Keratinocyte (primary cell): ENCODE results near the gene GSK3A. TPM values are rescaled to one million over a fixed set of nuclear protein-coding genes. Genes with fewer than 3 reads are reported as not detected.

Experiments
- DNase-seq: peaks from one replicate; pipeline ENCODE4 v3.0.0-alpha.2; 2011; ENCODE audit warnings: low read depth, missing footprints, low spot score
- FAIRE-seq: peaks from 2 replicates; lab custom pipeline; 2011; peaks lifted over from hg19 to GRCh38; lab: Jason Lieb, UNC
- H2AFZ ChIP-seq: 2 replicates; pipeline ENCODE4 v1.6.0; 2012; ENCODE audit warnings: low read length, control low read depth, inconsistent platforms; ENCODE audit not compliant: control insufficient read depth
- H3K27ac ChIP-seq: 2 replicates; pipeline ENCODE4 v1.5.1; 2011; ENCODE audit warnings: low read length; ENCODE audit not compliant: control insufficient read depth, insufficient read depth
- H3K27me3 ChIP-seq: 3 replicates; pipeline ENCODE4 v1.6.0; 2011; ENCODE audit warnings: low read length; ENCODE audit not compliant: control insufficient read depth, insufficient read depth; ENCODE audit errors: extremely low read depth
- H3K36me3 ChIP-seq, 2 experiments: 2 replicates in 1 of 2; 3 replicates in 1 of 2; pipeline ENCODE4 v1.5.1; 2011; ENCODE audit warnings: low read length in 2 of 2, mild to moderate bottlenecking in 1 of 2; ENCODE audit not compliant: control insufficient read depth in 2 of 2, insufficient read depth in 2 of 2; ENCODE audit errors: extremely low read depth in 1 of 2
- H3K4me1 ChIP-seq: 3 replicates; pipeline ENCODE4 v1.5.1; 2011; ENCODE audit warnings: low read length; ENCODE audit not compliant: control insufficient read depth, insufficient read depth; ENCODE audit errors: extremely low read depth
- H3K4me2 ChIP-seq: 3 replicates; pipeline ENCODE4 v1.6.0; 2011; ENCODE audit warnings: low read depth, low read length; ENCODE audit not compliant: control insufficient read depth, insufficient read depth; ENCODE audit errors: extremely low read depth
- H3K4me3 ChIP-seq, 3 experiments: fragments of 200-600 bp in 1 of 3; sonication (generic) in 1 of 3; 2 replicates in 2 of 3; 3 replicates in 1 of 3; pipeline ENCODE4 v1.5.1; 2011 to 2016; ENCODE audit warnings: low read length in 3 of 3, mild to moderate bottlenecking in 3 of 3, control low read depth in 2 of 3, inconsistent platforms in 1 of 3, low read depth in 1 of 3, mixed read lengths in 1 of 3, mixed run types in 1 of 3, moderate library complexity in 1 of 3; ENCODE audit not compliant: control insufficient read depth in 2 of 3, insufficient read depth in 2 of 3; ENCODE audit errors: extremely low read depth in 1 of 3
- H3K79me2 ChIP-seq: 2 replicates; pipeline ENCODE4 v1.6.0; 2012; ENCODE audit warnings: low read length; ENCODE audit not compliant: control insufficient read depth, insufficient read depth
- H3K9ac ChIP-seq: 3 replicates; pipeline ENCODE4 v1.6.0; 2011; ENCODE audit warnings: low read length; ENCODE audit not compliant: control insufficient read depth, insufficient read depth; ENCODE audit errors: extremely low read depth
- H3K9me1 ChIP-seq: 3 replicates; pipeline ENCODE4 v1.6.0; 2011; ENCODE audit warnings: low read length; ENCODE audit not compliant: control insufficient read depth, insufficient read depth; ENCODE audit errors: extremely low read depth
- H3K9me3 ChIP-seq: 2 replicates; pipeline ENCODE4 v1.5.1; 2012; ENCODE audit warnings: low read depth, low read length; ENCODE audit not compliant: control insufficient read depth
- H4K20me1 ChIP-seq: 3 replicates; pipeline ENCODE4 v1.6.0; 2011; ENCODE audit warnings: low read length; ENCODE audit not compliant: control insufficient read depth, insufficient read depth; ENCODE audit errors: extremely low read depth
- EZH2 ChIP-seq: IDR thresholded peaks from one replicate; pipeline ENCODE4 v1.6.1; 2012; ENCODE audit warnings: inconsistent platforms, mild to moderate bottlenecking, low read length, moderate library complexity
- dilution Hi-C: fragments of 300-500 bp; cut with MboI; formaldehyde crosslinking; loops from one replicate; pipeline ENCODE4 v1.7.0; 2020; ENCODE audit warnings: low sequenced_read_pairs; ENCODE audit not compliant: extremely low pct_ligation_motif_present
- polyA plus RNA-seq, 5 experiments: library from polyadenylated mRNA; depleted of rRNA in 3 of 5; stranded (reverse) in 3 of 5; stranded (forward) in 1 of 5; unstranded in 1 of 5; fragments of >200 nt; gene quantifications; 1 replicate in 1 of 5; 2 replicates in 3 of 5; 3 replicates in 1 of 5; pipeline versions ENCODE4 v1.2.1 to v1.2.3, GENCODE V29; 2011 to 2012; ENCODE audit warnings: missing spikeins in 2 of 5, low read depth in 1 of 5, low replicate concordance in 1 of 5
- TF ChIP-seq, protein P1 (sequence below), 3 experiments: IDR thresholded peaks in 1 of 3; conservative IDR thresholded peaks in 1 of 3; optimal IDR thresholded peaks in 1 of 3; 2 replicates in 2 of 3; 3 replicates in 1 of 3; pipeline versions ENCODE3 to v1.5.1; 2011; ENCODE audit warnings: low read length in 3 of 3, mild to moderate bottlenecking in 3 of 3, moderate library complexity in 2 of 3, control low read depth in 1 of 3, inconsistent platforms in 1 of 3; ENCODE audit not compliant: insufficient read depth in 2 of 3; ENCODE audit errors: extremely low read depth in 1 of 3

The GSK3A gene
- polyA plus RNA-seq, 1 donor (not counting 4 experiments of a cell fraction or from before 2014, with no cell fraction given), result 36.9 TPM

DNA sequence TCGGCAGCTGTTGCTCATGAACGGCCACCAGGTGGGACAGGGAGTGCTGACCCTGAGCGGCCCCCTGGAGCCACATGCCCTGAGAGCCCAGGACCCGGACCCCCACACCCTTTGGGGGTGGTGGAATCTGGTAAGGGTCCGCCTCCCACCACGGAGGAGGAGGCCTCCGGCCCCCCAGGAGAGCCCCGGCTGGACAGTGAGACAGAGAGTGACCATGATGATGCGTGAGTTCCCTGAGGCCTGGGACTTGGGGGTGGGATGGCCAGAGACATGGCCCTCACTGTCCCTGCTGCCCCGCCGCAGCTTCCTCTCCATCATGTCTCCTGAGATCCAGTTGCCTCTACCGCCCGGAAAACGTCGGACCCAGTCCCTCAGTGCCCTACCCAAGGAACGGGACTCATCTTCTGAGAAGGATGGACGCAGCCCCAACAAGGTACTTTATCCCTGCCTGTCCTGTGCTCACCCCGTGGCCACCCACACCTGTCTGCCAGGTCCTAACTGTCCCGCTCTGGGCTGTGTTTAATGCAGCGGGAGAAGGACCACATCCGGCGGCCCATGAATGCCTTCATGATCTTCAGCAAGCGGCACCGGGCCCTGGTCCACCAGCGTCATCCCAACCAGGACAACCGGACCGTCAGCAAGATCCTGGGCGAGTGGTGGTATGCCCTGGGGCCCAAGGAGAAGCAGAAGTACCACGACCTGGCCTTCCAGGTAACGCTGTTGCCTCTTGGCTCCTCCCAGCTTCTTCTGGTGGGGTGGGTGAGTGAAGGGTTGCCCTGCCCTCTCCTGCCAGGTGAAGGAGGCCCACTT is 44.8 kb upstream of the GSK3A start:
- FAIRE-seq, result no peak
- TF ChIP-seq, protein P1, sequence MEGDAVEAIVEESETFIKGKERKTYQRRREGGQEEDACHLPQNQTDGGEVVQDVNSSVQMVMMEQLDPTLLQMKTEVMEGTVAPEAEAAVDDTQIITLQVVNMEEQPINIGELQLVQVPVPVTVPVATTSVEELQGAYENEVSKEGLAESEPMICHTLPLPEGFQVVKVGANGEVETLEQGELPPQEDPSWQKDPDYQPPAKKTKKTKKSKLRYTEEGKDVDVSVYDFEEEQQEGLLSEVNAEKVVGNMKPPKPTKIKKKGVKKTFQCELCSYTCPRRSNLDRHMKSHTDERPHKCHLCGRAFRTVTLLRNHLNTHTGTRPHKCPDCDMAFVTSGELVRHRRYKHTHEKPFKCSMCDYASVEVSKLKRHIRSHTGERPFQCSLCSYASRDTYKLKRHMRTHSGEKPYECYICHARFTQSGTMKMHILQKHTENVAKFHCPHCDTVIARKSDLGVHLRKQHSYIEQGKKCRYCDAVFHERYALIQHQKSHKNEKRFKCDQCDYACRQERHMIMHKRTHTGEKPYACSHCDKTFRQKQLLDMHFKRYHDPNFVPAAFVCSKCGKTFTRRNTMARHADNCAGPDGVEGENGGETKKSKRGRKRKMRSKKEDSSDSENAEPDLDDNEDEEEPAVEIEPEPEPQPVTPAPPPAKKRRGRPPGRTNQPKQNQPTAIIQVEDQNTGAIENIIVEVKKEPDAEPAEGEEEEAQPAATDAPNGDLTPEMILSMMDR (optimal IDR thresholded peaks at IDR 0.05 in 1 of 3, IDR thresholded peaks at IDR 0.05 in 1 of 3, conservative IDR thresholded peaks at IDR 0.05 in 1 of 3; ENCODE audit: extremely low read depth in 1 of 3, insufficient read depth in 2 of 3, low read length in 3 of 3), result no peak
- no peak for TF ChIP-seq EZH2
- H4K20me1 ChIP-seq, result no peaks in the 10 kb centered on the region

DNA sequence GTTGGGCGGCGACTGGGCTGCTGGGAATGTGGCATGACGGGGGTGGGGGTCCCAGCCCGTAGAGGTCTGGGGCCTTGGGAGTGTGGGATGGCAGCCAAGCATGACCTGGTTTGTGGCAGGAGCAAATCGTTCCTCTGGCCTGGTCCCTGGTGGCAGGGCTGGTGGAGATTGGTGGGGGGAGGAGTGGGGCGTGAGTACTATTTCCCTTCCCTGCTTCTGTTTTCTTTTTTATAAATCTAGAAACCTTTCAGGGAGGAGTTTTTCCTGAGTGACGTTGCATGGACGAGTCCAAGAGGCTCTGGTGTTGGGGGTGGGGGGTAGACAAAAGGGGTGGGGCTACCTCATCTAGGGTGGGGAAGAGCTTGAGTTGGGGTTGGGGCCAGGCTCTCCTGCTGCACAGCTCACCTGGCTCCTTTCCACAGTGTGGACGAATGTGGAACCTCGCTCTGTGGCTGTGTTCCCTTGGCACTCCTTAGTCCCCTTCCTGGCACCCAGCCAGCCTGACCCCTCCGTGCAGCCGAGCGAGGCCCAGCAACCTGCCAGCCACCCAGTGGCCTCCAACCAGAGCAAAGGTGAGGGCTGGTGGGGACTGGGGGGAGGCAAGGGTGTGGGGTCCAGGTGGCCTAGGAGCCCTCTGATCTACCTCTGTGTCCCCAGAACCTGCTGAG is 44.1 kb upstream of the GSK3A start:
- peaks cover 21% of the 10 kb centered on the region for H3K79me2 ChIP-seq
- peaks cover 25 to 36% of the 10 kb centered on the region in 2 experiments for H3K36me3 ChIP-seq
- no peak overlapping the region for H2AFZ ChIP-seq
- peaks cover 40% of the 10 kb centered on the region for H3K4me1 ChIP-seq
- H3K27me3 ChIP-seq, result no peaks in the 10 kb centered on the region
- no peak overlapping the region for H3K27ac ChIP-seq
- no peaks in the 10 kb centered on the region for H3K9me3 ChIP-seq
- DNase-seq (no peak), FAIRE-seq (no peak)
- peak overlapping the region; percentile 28 for H3K4me2 ChIP-seq
- dilution Hi-C loops, result no loop called here
- H4K20me1 ChIP-seq, result no peaks in the 10 kb centered on the region
- H3K9ac ChIP-seq, result no peak overlapping the region
- no peaks in the 10 kb centered on the region for H3K9me1 ChIP-seq
- TF ChIP-seq EZH2, result no peak
- TF ChIP-seq, protein P1 (optimal IDR thresholded peaks at IDR 0.05 in 1 of 3, IDR thresholded peaks at IDR 0.05 in 1 of 3, conservative IDR thresholded peaks at IDR 0.05 in 1 of 3; ENCODE audit: extremely low read depth in 1 of 3, insufficient read depth in 2 of 3, low read length in 3 of 3), result no peak
- H3K4me3 ChIP-seq, result no peak overlapping the region

More for the DNA sequence above, 44.8 kb upstream of the GSK3A start:
- Histone ChIP-seq H3K27me3 (no peaks in the 10 kb centered on the region), H3K4me3 (no peak overlapping the region), H3K9me3 (no peaks in the 10 kb centered on the region), H3K4me1 (peaks cover 38% of the 10 kb centered on the region), H2AFZ (no peak overlapping the region), H3K4me2 (no peak overlapping the region), H3K36me3 (peaks cover 30 to 43% of the 10 kb centered on the region in 2 experiments), H3K9me1 (no peaks in the 10 kb centered on the region), H3K9ac (no peak overlapping the region), H3K79me2 (peaks cover 21% of the 10 kb centered on the region), H3K27ac (no peak overlapping the region)
- dilution Hi-C loops, result no loop called here
- DNase-seq, result no peak
